GM19324 (cell line): ENCODE data around the gene PNKP.

Experiments
- ATAC-seq: cut with Tn5 transposase; IDR thresholded peaks from one replicate; pipeline ENCODE4 v1.9.1; 2021; ENCODE audit warnings: mild to moderate bottlenecking, moderate library complexity; ENCODE audit not compliant: unreplicated experiment, low FRiP score

The PNKP gene

DNA sequence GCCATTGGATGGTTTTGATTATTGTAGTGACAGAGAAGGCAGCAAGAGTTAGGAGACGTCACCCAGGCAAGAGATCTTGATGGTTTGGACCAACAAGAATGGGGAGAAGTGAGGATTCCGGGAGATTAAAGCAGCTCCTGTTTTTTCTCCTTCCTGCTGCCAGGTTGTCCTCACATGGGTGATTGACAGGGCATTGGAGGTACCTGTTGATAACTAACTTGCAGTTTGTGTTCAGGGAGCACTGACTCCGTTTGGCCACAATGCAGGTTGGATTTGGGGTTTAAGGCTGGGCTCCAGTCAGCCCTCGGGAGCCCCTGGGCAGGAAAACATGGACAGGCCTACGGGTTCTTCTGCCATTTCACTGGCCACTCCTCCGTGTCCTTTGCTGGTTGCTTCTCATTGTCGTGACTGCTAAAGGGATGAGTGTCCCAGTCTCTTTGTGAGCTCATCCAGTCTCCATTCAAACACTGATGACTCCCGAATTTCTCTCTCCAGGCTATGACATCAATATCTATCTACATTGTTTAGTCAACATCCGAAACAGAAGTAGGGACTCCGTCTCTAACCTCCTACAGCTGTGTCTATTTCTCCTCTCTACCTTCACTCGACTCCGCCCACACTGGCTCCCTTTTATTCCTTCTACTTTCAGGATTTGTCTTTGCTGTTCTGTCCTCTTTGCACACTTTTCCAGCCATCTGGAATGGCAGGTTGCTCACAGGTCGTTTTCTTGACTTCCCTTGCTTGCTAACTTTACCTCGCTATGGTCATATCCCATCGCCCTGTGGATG, 17.7 kb downstream of the PNKP start:
- ATAC-seq: no peak

DNA sequence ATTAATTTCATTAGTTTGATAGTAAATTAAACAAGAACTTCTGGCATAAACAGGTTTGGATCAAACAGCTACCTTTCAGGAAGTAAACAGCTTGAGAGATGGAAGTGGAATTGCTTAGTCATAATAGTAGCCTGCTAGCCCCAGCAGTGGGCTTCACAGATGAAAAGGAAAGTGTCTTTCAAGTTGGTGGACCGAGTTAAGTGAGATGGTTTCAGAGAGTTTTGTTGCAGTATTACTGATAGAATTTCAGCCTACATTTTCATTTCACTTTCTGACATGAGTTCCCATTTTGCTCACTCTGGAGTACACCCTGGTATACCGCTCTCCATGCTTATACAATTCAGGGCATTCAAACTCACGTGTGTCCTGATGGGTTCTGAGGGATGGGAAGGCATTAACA, 18.4 kb downstream of the PNKP start:
- no peak for ATAC-seq

DNA sequence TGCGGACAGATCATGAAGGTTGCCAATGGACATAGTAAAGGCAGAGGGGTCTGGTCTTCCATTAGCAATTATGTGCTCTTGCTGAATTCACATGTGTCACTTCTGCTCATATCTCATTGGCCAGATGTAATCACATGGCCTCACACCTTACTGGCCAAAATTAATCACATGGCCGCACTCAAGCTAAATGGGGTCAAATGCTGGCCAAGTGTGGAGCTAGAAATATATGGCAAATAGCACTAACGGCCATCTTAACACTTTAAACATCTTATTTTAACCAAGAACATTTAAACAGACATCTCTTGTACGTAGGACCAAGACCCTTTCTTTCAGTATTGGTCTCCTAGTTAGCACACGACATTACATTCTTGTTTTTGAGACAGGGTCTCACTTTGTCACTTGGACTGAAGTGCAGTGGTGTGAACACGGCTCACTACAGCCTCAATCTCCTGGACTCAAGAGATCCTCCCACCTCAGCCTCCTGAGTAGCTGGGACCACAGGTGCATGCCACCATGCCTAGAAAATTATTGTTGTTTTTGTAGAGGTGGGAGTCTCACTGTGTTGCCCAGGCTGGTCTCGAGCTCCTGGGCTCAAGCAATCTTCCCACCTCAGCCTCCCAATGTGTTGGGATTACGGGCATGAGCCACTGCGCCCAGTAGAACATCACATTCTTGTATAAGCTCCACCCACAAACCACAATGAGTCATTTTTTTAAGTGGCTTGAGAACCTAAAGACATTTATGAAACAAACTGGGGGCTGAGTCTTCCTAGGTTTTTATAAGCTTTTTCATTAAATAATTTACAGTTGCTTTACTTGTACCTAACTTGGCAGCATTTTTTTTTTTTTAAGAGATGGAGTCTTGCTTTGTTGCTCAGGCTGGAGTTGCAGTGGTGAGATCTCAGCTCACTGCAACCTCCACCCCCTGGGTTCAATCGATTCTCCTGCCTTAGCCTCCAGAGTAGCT, 19.4 kb downstream of the PNKP start:
- no peak for ATAC-seq

DNA sequence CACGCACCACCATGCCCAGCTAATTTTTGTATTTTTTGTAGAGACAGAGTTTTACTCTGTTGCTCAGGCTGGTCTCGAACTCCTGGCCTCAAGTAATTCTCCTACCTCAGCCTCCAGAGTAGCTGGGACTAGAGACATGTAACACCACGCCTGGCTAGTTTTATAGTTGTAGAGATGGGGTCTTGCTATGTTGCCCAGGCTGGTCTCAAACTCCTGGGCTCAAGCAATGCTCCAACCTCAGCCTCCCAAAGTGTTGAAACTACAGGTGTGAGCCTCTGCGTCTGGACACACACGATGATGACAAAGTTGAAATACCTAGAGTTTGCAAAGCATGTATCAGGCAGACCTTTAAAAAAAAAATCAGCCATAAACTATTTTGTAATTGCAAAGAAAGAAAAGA, 21.0 kb downstream of the PNKP start:
- no peak for ATAC-seq

DNA sequence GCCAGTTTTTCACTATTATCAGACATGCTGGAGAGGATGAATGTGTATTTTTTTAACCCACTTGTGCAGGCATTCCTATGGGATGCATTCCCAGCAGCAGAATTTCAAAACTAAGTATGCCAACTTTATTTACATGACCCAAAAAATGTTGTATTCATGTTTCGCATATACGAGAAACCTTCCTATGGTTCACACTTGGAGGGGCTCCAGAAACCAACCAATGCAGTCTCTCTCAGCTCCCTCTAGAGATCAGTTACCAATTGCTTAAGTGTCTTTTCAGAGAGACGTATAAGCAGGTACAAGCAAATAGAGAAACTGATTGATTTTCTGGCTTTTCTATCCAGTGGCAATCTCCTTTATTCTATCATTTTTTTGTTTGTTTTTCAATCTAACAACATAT, 22.0 kb downstream of the PNKP start:
- ATAC-seq: no peak

DNA sequence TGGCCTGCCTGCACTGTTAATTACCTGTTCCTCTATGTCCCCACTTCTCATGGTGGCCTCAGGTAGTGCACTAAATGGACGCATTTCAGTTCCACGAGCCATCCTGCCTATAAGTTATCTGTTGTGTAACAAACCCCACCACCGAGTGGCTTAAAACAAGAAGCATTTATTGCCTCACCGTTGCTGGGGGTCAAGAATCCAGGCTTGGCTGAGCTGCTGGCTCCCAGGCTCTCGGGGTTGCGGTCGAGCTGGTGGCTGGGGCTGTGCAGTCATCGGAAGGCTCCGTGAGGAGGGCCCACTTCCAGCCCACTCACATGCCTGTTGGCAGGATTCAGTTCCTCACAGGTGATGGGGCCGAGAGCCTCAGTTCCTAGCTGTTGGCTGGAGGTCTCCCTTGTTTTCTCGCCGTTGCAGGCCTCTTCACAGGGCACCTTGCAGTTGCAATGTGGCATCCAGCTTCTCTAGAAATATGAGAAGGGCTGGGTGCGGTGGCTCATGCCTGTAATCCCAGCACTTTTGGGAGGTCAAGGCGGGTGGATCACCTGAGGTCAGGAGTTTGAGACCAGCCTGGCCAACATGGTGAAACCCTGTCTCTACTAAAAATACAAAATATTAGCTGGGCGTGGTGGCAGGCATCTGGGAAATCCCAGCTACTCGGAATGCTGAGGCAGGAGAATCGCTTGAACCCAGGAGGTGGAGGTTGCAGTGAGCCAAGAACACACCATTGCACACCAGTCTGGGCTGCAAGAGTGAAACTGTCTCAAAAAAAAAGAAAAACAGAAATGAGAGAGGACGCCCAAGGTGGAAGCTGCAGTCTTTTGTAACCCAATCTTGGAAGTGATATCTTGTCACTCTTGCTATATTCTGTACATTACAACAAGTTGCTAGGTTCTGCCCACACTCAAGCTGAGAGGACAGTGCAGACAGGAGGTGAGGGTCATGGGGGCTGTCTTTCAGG, 23.0 kb downstream of the PNKP start:
- ATAC-seq: no peak

DNA sequence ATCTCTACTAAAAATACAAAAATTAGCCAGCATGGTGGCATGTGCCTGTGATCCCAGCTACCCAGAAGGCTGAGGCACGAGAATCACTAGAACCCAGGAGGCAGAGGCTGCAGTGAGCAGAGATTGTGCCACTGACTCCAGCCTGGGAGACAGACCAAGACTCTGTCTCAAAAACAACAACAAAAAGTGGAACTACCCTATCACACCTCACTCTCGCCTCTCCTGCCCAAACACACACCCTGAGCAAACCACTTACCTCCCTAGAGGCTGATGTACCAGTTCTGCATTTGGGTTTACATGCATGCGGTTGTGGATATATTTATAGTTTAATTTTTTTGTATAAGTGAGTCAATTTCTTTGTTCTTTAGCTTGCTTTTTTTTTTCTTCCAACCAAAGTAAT, 24.1 kb downstream of the PNKP start:
- ATAC-seq: no peak

DNA sequence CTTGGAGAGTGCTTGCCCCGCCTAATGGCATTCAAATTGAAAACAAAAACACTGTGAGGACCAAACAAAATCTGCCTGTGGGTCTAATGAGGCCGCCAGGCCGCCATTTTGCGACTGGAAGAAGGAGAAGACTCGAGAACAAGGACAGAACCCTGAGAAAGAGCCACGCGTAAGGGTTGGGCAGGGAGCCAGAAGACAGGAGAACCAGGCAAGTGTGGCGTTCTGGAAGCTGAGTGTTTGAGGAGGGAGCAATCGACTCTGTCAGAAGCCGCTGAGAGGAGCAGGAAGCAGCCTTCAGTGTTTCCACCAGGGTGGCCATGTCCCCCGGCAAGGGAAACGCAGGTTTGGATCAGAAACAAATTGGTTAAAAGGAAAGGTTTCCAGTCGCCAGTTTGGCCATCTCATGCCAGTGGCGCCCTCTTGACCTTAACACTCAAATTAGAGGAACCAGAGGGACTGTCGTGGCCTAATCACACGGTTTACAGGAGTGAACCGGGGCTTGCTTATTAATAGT, 26.6 kb downstream of the PNKP start:
- ATAC-seq: no peak

DNA sequence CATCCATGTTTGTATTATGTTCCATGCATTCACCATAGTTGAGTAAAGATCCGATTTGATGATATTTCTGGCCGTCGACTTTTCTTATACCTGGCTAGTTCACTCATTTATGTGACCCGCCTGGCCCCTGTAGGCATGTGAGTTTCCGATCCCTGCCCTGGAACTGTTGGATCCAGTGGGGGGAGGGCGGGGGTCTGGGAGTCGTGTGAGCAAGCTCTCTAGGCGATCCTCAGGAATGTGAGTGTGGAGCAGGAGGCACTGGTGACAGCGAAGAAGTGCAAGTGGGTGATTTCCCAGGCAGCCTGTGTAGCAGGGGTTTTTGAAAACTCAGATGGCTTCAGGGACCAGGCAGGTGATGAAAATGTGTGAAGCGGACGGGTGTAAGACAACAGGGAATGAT, 27.1 kb downstream of the PNKP start:
- ATAC-seq: no peak

DNA sequence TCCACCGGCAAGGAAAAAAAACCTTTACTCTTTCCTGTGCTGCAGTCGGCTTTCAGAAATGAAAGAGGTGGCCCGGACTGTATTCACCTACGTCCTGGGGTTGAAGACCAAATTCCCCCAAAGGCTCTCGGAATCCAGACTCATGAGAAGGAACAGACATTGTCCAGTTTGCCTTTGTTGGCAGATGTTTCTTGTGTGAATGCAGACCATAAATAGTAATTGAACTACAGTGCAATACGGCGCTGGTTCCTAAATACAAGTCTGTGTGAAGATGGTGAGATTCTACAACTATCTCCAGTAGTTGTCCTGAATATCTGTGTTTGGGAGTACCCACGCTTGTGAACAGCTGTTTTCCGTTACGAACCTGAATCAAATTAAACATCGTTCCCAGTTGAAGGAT, 27.7 kb downstream of the PNKP start:
- no peak for ATAC-seq

DNA sequence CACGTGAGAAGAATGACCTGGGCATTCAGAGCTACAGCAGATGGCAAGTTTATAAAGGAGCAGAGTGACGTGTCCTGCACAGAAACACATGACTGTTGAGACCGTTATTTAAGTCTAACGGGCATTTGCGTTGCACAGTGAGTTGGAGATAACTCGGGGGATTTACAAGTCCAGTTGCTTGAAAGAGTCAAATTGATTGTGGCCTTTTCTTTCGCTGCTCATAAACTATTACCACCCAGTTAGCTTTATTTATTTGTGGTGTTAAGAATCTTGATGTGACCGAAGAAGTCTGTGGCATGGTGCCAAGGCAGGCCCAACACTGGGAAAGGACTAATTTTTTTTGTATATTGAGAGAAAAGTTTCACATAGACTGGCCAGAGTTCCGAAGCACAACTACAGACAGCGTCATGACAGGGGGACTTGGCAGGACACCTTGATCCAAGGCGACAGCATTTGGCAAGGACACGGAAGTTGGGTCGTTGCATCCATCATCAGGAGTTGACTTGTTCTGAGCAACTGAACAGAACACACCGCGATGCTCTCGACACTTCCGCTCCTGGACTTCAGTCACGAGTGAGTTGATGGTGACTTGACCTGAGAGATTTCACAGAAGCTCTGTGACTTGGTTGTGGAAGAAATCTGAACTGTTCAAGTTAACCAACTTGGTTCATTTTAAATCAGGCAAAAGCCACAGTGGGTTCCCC, 28.3 kb downstream of the PNKP start:
- no peak for ATAC-seq

DNA sequence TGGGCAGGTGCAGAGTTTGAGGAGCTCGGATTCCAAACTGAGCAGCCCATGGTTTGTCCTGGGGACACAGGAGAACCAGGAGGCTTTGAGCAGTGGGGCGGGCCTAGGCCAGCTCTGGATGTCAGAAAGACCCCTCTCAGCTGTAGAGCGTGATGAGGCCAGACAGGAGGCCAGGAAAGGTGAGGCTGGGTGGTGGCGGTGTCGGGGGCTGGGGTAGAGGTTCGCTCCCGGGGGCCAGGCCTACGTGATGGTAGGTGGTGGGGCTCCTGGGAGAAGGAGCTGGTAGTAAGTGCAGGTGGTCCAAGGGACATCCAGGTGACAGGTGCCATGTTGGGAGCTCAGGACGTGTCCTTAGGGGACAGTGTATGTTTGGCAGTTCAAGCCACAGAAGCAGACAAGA, 30.0 kb downstream of the PNKP start:
- ATAC-seq: no peak

DNA sequence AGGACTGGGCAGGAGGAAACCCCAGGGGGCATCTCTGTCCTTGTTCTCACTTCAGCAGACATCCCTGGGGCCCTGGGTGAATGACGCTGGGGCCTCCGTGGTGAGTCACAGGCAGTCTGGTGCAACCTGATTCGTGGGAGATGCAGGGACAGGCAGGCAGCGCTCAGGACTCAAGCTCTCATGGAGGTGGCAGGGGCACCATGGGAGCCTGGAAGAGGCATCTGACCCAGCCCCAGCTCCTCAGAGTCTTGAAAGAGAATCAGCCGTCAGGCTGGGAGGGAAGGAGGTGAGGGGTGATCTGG, 30.4 kb downstream of the PNKP start:
- no peak for ATAC-seq

DNA sequence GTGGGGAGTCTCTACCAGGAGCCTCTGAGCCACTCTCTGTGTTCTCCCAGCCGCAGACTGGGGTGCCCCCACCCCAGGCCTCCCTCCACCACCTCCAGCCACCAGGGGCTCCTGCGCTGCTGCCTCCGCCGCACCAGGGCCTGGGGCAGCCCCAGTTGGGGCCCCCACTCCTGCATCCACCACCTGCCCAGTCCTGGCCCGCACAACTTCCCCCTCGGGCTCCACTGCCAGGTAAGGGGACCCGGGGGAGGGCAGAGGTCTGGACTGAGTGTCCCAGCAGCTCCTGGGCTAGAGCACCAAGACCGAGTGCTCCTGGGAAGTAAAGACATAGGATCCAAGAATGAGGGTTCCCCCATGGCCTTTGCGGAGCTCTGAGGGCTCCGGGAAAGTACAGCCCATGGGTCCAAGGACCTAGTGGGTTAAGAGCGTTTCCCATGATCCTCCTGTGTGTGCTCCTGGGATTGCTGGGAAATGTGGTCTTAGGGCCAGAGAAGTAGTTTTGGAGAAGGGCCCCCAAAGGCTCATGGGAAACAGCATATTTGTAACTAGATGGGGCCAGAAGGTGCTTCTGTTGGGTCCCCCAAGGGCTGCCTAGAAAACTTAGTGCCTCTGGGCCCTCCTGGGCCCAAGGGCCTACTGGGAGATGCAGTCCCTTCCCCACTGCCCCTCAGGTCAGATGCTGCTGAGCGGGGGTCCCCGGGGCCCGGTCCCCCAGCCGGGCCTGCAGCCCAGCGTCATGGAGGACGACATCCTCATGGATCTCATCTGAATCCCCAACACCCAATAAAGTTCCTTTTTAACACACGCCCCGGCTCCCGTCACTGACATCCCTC, 31.0 kb downstream of the PNKP start:
- no peak for ATAC-seq

DNA sequence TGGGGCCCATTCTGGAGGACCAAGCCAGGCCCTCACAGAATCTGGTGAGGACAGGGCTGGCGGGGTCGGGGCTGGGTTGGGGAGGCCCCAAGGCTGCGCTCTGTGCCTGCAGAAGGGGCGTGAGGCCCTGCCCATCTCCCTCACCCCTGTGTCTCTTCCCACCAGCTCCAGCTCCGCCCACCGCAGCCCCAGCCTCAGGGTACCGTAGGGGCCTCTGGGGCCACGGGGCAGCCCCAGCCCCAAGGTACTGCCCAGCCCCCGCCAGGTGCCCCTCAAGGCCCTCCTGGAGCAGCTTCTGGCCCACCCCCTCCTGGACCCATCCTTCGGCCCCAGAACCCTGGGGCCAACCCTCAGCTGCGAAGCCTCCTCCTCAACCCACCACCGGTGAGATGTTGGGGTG, 31.8 kb downstream of the PNKP start:
- no peak for ATAC-seq

DNA sequence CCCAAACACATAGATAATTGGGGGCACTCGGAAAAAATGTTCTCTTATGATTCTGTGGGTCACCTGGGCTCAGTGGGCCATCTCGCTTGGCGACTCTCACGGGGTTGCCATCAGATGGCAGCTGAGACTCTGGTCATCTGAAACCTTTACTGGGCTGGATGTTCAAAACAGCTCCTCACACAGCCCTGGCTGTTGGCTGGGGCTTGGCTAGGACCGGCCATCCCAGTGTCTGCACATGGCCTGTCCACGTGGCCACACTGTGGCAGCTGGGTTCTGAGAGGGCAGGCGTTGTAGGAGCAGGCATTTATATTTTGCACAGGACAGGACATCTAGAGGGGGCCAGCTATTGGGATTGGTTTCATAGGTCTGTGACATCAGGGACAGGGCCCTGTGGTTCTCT, 33.8 kb downstream of the PNKP start:
- ATAC-seq: no peak

DNA sequence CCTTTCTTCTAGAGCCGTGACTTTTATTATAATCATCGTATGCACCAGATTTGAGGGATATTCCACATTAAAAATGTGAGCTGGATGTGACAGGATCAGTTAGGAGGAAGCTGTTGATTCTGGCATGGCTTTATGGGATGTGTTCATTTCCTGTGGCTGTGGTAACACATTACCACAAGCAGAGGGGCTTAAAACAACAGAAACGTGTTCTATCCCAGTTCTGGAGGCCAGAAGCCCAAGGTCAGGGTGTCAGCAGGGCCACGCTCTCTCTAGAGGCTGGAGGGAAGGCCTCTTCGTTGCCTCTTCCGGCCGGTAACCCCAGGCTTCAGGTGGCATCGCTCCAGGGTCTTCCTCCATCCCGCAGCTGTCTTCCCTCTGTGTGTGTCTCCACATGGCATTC, 34.8 kb downstream of the PNKP start:
- ATAC-seq: no peak

DNA sequence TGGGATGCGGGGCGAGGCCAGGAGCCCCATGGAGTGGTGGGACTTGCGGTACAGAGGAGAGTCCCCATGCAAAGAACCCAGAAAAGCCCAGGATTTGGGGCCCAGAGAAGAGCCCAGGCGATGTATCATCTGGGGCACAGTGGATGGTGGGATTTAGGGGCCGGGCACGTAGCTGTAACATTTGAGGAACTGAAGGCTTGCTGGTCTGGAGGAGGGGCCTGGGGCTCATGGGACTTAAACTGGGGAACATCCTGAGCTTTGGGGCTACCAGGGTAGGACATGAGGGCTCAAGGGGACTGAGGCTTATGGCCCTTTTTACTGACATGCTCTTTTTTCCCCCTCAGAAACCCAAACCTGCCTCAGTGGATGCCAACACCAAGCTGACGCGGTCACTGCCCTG, 35.8 kb downstream of the PNKP start:
- no peak for ATAC-seq

DNA sequence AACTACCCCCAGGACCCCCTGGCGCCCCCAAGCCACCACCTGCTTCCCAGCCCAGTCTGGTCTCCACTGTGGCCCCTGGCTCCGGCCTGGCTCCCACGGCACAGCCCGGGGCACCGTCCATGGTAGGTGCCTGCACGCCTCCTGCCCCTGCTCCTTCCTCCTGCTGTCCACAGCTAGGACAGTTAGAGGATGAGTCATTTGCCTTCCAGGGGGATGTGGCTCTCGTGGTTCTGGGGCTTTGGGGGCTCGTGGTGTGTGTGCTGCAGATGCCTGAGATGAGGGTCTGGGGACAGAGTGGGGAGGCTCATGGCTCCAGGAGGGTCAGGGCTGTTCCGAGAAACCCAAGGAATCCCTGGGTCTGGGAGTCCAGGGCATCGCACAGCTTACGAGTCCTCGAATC, 36.6 kb downstream of the PNKP start:
- no peak for ATAC-seq
